Kidney (tissue), 14 donors: ENCODE measurements around the gene PITPNM2. TPM values are rescaled to one million over a fixed set of nuclear protein-coding genes. Genes with fewer than 3 reads are reported as not detected.

Source experiments
- DNase-seq, 5 donors: peaks; one replicate each; pipeline ENCODE4 v3.0.0-alpha.2; 2013 to 2020
- FAIRE-seq: peaks from 2 replicates; lab custom pipeline; 2012; peaks lifted over from hg19 to GRCh38; lab: Jason Lieb, UNC
- H3K27ac ChIP-seq, 2 donors: one replicate each; pipeline ENCODE4 v1.7.0; 2013; ENCODE audit warnings: low read depth in 2 of 2, low read length in 2 of 2, inconsistent platforms in 1 of 2
- H3K27me3 ChIP-seq: one replicate; pipeline ENCODE4 v1.7.1; 2013; ENCODE audit warnings: low read length, inconsistent platforms; ENCODE audit not compliant: control insufficient read depth, insufficient read depth
- H3K36me3 ChIP-seq, 3 donors: one replicate each; pipeline versions ENCODE4 v1.7.0 to v1.7.1; 2013; ENCODE audit warnings: low read length in 3 of 3, control low read depth in 1 of 3, inconsistent platforms in 1 of 3; ENCODE audit not compliant: insufficient read depth in 3 of 3, control insufficient read depth in 2 of 3
- H3K4me1 ChIP-seq, 3 donors: one replicate each; pipeline versions ENCODE4 v1.7.0 to v1.7.1; 2013; ENCODE audit warnings: low read length in 3 of 3, inconsistent platforms in 1 of 3, low read depth in 1 of 3; ENCODE audit not compliant: control insufficient read depth in 2 of 3, insufficient read depth in 2 of 3
- H3K4me3 ChIP-seq, 3 donors: one replicate each; pipeline versions ENCODE4 v1.7.0 to v1.8.1; 2013; ENCODE audit warnings: low read length in 3 of 3, control low read depth in 1 of 3, inconsistent platforms in 1 of 3
- H3K9ac ChIP-seq, 3 donors: one replicate each; pipeline versions ENCODE4 v1.7.0 to v1.7.1; 2013; ENCODE audit warnings: low read length in 3 of 3, control low read depth in 1 of 3, inconsistent platforms in 1 of 3
- H3K9me3 ChIP-seq, 3 donors: one replicate each; pipeline versions ENCODE4 v1.7.0 to v1.7.1; 2013; ENCODE audit warnings: low read length in 3 of 3, control low read depth in 1 of 3, inconsistent platforms in 1 of 3; ENCODE audit not compliant: control insufficient read depth in 2 of 3, insufficient read depth in 1 of 3
- CTCF ChIP-seq: IDR thresholded peaks from 3 replicates; pipeline ENCODE4 v1.5.1; 2012; ENCODE audit warnings: mild to moderate bottlenecking, moderate library complexity, borderline replicate concordance; ENCODE audit not compliant: insufficient read depth; ENCODE audit errors: extremely low read depth
- intact Hi-C: fragments of 100-400 bp; cut with DNase I; formaldehyde crosslinking; loops from one replicate; pipeline ENCODE4 v1.11.1; 2022
- polyA plus RNA-seq: library from polyadenylated mRNA; stranded (reverse); fragments of 350-450 nt; fragmentation: Illumina TruSeq; extraction: RNeasy Lipid Tissue Mini Kit (QIAGEN cat#74804); gene quantifications from one replicate; pipeline ENCODE4 v1.2.3, GENCODE V29; 2014; ENCODE audit warnings: low read depth, low replicate concordance; ENCODE audit not compliant: insufficient read depth
- total RNA-seq: library from RNA; stranded (reverse); fragmentation: NEBNext Ultra II Directional; extraction: Animal tissue kit (Norgen Biotek cat#: 25700); gene quantifications from one replicate; pipeline ENCODE4 v1.2.1, GENCODE V29; 2021
- donor health status: control.
- donor health status: control.
- donor health status: control.
- donor health status: control.
- donor health status: control.
- donor health status: DM: yes; HTN: yes; CAD: no.
- donor health status: Normal renal cell carcinoma (clear cell type).

Gene PITPNM2
- total and polyA plus RNA-seq, 2 donors from 2014 or later = 5.7 to 41.7 TPM

DNA sequence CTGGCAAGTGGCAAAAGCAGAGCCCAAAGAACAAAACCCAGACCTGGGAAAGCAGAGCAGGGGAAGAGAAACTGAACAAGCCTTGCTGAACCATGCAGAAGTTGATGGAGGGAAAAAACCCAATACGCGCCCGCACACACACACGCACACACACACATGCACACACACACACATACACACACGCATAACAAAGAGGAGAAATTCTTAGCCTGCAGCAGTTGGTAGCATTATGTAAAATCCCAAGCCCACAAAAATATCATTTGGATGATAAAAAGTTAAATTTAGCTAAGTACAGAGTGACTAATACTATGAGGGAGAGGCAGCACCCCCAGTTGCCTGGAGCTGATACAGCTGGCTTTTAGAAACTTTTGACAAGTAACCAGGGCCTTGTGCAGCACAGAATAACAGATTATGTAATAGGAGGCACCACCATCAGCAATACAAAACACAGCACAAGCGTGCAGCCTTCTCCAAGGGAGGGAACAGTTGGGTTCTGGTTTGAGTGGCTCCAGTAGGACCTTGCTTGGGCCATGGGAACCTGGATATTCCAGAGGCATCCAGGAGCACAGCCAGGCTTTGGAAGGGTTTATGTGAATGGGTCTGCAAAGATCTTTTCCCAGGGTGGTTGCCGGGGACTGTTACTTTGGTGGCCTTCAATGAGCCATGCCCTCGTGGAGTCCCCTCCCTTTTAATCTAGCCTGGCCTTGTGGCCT, 35.3 kb downstream of the PITPNM2 start:
- Histone ChIP-seq H3K27me3 (no peaks in the 10 kb centered on the region), H3K9me3 (no peaks in the 10 kb centered on the region), H3K4me3 (no peak overlapping the region), H3K9ac (peak overlapping the region in 1 of 3 donors; percentile 12), H3K4me1 (peaks cover 4 to 26% (median 21%) of the 10 kb centered on the region in 3 donors), H3K27ac (peak overlapping the region in 1 of 2 donors; percentile 3), H3K36me3 (no peaks in the 10 kb centered on the region)
- DNase-seq (peak in 4 of 5 donors; percentile 33 to 87 (median 63)), FAIRE-seq (no peak)
- TF ChIP-seq CTCF = no peak
- intact Hi-C loops = no loop called here

DNA sequence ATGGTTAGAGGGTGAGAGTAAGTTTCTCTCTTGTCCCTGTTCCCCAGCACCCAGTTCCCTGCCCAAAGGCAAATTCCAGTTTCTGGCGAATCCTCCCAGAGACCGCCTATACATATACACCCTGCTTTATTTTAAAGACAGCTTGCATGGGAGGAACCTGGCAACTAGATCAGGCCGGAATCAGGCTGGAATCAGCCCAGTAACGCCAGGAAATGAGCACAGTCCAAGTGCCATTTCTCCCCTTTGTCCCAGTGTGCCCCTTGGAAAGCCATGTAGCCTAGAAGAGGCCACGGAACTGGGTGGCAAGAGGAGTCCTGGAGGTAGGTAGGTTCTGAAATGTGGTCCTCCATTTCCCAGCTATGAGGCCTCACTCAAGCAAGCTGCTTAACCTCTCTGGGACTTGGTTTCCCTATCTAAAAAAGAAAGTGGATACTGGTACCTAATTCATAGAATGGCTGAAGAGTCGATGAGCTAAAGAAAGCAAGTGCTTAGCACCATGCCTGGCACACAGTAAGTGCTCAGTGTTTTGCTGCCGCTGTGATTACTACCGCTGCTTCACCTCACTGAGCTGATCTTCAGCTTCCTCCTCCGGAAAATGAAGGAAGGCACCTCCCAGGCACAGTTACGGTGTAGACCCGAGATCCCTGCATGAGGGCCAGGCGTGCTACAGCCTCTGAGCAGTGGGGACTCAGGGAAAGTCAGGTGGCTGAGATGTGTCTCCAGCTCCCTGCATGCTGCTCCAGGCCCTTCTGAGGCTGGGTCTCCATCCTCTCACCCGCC, 36.4 kb downstream of the PITPNM2 start:
- Histone ChIP-seq H3K27ac (peak overlapping the region; percentile 20 to 63), H3K9ac (peak overlapping the region in 1 of 3 donors; percentile 55), H3K36me3 (no peaks in the 10 kb centered on the region), H3K9me3 (no peaks in the 10 kb centered on the region), H3K4me3 (peak overlapping the region in 1 of 3 donors; percentile 17), H3K27me3 (no peaks in the 10 kb centered on the region), H3K4me1 (peaks cover 4 to 26% (median 17%) of the 10 kb centered on the region in 3 donors)
- FAIRE-seq (no peak), DNase-seq (peak in 1 of 5 donors; percentile 27)
- intact Hi-C loops = no loop called here
- TF ChIP-seq CTCF = no peak

DNA sequence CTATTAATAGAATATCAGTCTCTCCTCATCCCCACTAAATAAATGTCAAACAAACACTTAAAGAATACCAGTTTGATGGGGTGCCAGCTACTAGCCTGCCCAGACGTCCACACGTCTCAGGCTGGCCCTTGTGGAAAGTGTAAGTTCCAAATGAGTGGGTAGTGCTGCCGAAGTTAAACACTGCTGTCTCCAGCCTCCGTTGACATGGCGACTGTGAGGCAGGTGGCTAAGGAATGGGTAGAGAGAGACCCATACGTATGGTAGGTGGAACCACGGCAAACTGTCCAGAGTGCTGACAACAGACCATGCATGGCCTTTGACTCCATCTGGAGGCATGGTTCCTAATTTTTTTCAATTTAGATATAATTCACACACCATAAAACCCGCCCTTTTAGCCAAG, 37.9 kb downstream of the PITPNM2 start:
- no peak for FAIRE-seq
- Histone ChIP-seq H3K4me1 (peaks cover 4 to 26% (median 17%) of the 10 kb centered on the region in 3 donors), H3K27me3 (no peaks in the 10 kb centered on the region), H3K27ac (no peak overlapping the region), H3K9me3 (no peaks in the 10 kb centered on the region), H3K9ac (no peak overlapping the region), H3K4me3 (no peak overlapping the region), H3K36me3 (peaks cover 0 to 4% (median 0%) of the 10 kb centered on the region in 3 donors)
- peak in 3 of 5 donors; percentile 48 to 69 (median 56) for DNase-seq
- no peak for TF ChIP-seq CTCF
- intact Hi-C loops = no loop called here
